Activated T-cell treated with anti-CD3 and anti-CD28 coated beads for 4 hours (primary cell): ENCODE results near the gene GOLGA1.
A peak's percentile ranks its signal among the peaks of the same experiment; 100 is the strongest.

Experiments used
- DNase-seq: peaks from one replicate; pipeline ENCODE4 v3.0.0-alpha.2; 2020

The GOLGA1 gene

DNA sequence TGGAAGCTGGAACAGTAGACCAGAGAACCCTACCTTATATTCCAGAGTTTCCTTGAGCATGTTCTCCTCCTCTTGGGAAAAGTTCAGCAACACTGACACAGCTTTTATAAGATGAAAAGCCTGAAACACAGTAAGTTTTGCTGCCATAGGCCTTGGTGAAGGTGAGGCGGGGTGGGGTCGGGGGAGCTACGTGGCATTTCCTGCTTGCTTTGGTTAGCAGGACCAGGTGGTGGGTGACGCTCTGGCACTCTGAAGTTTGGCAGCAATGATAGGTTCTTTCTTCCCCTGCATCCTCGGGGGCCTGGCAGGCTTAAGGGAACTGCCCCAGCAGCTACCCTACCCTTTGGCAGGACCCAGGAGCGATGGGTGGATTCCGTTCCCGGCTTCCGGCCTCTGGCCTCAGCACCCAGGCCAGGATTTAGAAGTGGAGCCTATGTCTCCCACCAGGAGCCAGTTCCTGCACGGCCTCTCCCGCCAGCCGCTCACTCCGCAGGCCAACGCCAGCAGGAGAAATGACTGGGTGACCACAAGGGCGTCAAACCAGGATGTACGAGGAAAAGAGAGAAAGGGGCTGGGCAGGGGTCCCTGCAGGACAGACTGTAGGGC, 59.6 kb downstream of the GOLGA1 start:
- no peak for DNase-seq

DNA sequence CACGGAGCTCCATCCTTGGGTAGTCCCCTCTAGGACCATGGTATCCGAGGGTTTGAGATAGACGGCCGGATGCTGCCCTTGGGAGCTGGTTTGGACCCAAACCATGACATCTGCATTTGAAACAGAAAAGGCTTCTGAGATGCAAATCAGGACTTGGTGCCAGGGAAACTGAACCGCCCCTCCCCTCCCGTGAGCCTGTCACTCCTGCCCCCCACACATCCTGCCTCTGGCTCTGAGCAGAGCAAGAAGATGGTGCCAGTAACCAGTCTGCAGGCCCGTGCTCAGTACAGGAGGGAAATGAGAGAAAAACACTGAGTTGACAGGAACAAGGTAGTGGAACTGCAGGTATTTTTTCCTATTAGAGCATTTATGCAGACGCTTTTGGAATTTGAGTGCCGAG, 60.4 kb downstream of the GOLGA1 start:
- DNase-seq: no peak

DNA sequence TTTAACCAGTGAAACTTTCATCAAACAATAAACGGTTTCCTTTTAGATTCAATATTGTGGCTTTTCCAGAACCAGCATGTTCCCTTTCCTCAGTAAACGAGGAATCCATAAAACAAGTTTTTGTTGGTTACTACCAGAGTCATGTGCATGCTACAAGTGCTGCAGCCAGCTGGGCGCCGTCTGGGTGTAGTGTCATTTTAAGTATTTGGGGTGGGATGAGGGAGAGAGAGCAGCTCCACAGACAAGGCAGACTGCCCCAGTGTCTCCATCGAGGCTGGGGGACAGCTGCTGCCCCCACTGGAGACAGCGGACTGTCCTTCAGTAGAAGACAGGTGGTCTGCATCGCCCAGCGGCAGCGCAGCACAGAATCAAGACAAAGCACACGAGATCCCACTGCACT, 61.7 kb downstream of the GOLGA1 start:
- DNase-seq: no peak

GRCh38 chr9:124878518-124878917, 62.4 kb downstream of the GOLGA1 start:
- no peak for DNase-seq

DNA sequence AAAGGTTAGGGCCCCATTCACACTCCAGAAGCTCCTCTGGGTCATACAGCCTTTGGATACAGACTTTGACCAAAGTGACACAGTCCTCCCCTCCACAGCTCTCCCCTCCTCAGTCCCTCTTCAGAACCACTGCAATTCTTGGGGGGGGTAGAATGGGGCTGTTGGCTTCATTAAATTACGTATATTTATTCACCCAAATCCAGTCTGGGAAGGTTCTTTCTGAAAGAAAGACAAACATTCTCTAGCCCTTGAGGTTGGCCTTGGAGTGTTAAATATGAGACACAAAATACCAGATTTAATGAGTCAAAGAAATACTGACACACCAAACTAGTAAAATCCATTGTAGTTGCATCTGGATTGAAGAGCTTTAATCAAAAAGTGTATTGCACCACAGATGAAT, 62.9 kb downstream of the GOLGA1 start:
- no peak for DNase-seq

- DNase-seq: no peak
Measured at GRCh38 chr9:124877021-124877782, 63.7 kb downstream of the GOLGA1 start.

- no peak for DNase-seq
Measured at GRCh38 chr9:124875501-124875900, 65.4 kb downstream of the GOLGA1 start.

DNA sequence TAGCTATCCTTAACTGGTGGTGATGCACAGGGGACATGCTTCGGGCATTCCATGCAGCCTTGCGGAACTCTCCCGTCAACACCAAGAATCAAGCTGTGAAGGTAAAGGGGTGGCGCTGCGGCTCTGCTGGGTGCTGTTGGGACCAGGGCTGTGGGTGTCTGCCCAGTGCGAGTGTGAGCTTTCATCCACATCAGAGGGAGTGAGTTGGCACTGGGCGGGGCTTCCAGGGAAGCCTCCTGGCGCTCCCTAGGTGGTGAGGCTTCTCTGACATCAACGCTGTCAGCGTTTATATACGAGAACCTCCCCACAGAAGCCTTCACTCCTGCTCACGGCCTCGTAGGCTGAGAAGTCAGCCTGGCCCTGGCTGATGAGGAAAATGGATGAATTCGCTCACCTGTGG, 67.2 kb downstream of the GOLGA1 start:
- no peak for DNase-seq

DNA sequence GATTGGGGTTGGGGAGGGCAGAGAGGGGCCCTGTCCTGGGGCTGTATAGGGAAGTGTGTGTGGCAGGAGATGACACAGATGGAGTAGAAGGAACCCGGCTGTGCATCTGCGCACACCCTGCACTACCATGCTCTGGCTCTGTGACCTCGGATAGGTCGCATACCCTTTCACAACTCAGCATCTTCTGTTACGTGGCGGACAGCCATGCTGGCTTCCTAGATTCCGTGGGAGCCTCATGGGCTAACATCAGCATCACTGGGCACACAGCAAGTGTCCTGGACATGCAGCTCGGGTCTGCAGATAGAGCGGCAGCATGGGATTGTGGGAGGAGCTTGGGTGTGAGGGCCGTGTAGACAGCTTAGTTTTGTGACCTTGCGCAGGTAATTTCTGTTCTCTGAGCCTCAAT, 69.7 kb downstream of the GOLGA1 start:
- no peak for DNase-seq

GRCh38 chr9:124870723-124871122, 70.2 kb downstream of the GOLGA1 start:
- DNase-seq: no peak

DNA sequence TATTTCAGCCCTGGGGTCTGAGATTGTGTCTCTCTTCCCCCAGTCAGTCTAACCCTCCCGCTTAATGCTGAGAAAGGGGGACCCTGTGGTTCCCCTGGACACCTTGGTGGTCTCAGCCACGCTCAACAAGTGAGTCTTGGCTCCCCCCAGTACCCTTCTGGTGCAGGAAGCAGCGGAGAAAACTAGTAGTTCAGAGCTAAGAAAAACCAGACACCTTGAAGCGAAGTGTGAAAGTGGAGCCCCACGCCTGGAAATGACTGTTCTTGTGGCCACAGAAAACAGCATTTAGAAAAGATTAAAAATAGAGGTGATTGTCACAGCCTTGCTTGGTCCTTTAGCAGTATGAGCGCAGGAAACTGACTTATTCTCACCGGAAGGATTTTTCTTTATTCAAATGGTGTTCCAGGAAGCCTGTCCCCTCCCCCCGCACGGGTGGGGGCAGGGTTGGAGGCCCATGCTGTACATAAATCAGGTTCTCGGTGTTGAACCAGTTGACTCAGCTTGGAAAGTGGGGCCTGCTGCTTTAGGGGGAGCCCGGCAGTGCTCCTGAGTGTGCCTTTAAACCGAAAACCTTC, 70.8 kb downstream of the GOLGA1 start:
- peak; percentile 81 for DNase-seq

- DNase-seq: peak; percentile 35
Measured at GRCh38 chr9:124869466-124869985, 71.4 kb downstream of the GOLGA1 start.

GRCh38 chr9:124868511-124869465, 72.1 kb downstream of the GOLGA1 start:
- DNase-seq: peak; percentile 90

- no peak for DNase-seq
Measured at GRCh38 chr9:124863371-124863871, 77.5 kb downstream of the GOLGA1 start.

- DNase-seq: peak; percentile 94
Measured at GRCh38 chr9:124861342-124862229, 79.3 kb downstream of the GOLGA1 start, which contains the start of the genes ARPC5L and RPL35. ARPC5L (plus strand) TSS chr9:124862130; CDS start chr9:124869291, 7,161 bp downstream. RPL35 (minus strand) TSS chr9:124861957; CDS start chr9:124861912, 45 bp downstream.

DNA sequence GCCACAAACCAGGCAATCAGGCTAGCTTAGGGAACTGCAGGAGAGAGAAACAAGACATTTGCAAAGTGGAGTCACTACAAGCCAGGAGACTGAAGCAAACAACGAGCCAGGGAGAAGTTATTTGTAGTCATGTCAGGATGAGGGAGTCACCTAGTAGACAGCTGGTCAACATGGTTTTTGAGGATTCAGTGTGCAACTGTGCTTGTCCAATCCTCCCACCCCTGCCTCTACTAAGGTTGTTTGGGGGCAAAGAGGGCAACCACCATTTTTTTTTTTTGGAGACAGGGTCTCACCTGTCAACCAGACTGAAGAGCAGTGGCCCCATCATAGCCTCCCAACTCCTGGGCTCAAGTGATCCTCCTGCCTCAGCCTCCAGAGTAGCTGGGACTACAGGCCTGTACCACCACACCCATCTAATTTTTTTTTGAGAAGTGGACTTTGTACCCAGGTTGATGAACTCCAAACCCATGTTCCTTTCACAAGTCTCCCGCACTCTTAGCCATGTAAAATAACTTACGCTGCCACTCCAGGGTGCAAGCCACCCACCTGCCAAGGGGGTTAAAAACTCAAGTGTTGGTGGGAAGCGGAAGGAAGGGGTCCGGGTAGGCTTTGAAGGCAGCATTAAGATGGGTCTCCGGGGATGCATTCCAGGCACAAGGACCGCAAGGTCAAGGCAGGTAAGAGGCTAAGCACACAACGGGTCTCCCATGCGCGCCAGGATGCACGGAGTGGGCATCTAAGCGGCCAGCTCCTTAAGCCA, 80.1 kb downstream of the GOLGA1 start:
- DNase-seq: no peak

GRCh38 chr9:124859803-124860581, 80.9 kb downstream of the GOLGA1 start:
- DNase-seq: no peak

GRCh38 chr9:124858330-124859046, 82.4 kb downstream of the GOLGA1 start:
- DNase-seq: no peak

DNA sequence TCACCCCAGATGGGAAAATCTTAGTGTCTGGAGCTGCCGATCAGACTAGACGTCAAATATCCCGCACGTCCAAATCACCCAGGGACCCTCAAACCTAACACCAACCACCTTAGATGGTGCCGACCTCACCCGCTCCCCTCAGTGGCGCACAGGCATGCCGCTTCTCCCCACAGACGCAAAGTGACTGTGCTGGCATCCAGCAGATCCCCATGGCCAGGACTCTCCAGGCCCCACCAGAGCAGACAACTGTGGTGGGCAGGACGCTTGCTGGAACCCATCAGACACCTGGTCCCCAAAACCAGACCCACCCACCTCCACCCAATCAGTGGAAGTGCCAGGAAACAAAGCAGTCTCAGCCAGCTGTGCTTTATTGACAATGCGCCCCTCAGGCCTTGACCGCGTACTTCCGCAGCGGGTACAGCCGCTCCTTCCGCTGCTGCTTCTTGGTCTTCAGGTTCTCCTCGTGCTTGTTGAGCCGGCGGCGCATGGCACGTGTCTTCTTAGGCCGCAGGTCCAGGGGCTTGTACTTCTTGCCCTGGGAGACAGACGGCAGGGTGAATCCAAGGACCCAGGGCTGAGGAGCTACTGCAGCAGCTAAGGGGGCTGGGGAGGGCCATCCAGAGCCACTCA, 83.2 kb downstream of the GOLGA1 start:
- no peak for DNase-seq
